Effector memory CD8-positive, alpha-beta T cell (primary cell): ENCODE measurements around the gene PPP1R16B.
"Not testable (repeated sequence)": the region's sequence is repeated elsewhere in the genome, so short reads cannot be mapped to it uniquely, and the experiment has no call there.

ENCODE experiments used
- ATAC-seq: fragments of 150-1000 bp; cut with Tn5 transposase; replicated peaks from 2 replicates; pipeline ENCODE4 v1.10.0; 2021; ENCODE audit warnings: mild to moderate bottlenecking, moderate library complexity
- DNase-seq, 3 experiments: peaks; one replicate each; pipeline ENCODE4 v3.0.0; 2021
- H3K27ac Mint-ChIP-seq, 2 donors: one replicate each; pipeline ENCODE4 v1.8.0; 2022; ENCODE audit warnings: mild to moderate bottlenecking in 2 of 2, mixed read lengths in 2 of 2, moderate library complexity in 2 of 2
- H3K27me3 Mint-ChIP-seq, 2 donors: one replicate each; pipeline ENCODE4 v1.8.0; 2022; ENCODE audit warnings: mixed read lengths in 2 of 2
- H3K36me3 Mint-ChIP-seq: one replicate; pipeline ENCODE4 v1.8.0; 2022; ENCODE audit warnings: mild to moderate bottlenecking, moderate library complexity, mixed read lengths; ENCODE audit not compliant: insufficient read depth
- H3K4me1 Mint-ChIP-seq, 2 donors: one replicate each; pipeline ENCODE4 v1.8.0; 2022; ENCODE audit warnings: low read depth in 2 of 2, mixed read lengths in 2 of 2
- H3K4me3 Mint-ChIP-seq, 2 donors: one replicate each; pipeline ENCODE4 v1.8.0; 2022; ENCODE audit warnings: mild to moderate bottlenecking in 2 of 2, mixed read lengths in 2 of 2, moderate library complexity in 2 of 2
- H3K9me3 Mint-ChIP-seq, 2 donors: one replicate each; pipeline ENCODE4 v1.8.0; 2022; ENCODE audit warnings: mixed read lengths in 2 of 2

PPP1R16B gene

DNA sequence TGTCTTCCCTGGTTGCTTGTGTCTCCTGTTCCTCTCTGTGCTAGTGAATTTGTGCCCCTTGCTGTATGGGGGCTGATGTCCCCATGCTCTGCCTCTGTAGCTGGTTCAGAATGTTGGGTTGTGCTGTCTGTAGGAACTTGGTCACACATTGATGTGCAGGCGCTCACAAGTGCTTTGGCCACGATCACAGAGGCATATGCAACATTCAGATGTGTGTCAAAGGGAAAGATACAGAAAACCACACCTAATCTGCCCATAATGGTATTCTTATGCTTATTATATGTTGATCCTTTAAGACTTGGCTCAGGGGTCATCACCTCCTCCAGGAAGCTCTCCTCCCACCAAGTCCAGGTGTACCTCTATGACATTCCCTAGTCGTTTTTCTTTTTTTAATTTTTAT, 139.5 kb downstream of the PPP1R16B start:
- Mint-ChIP-seq H3K27me3 (no peaks in the 10 kb centered on the region), H3K4me3 (no peak overlapping the region), H3K9me3 (no peaks in the 10 kb centered on the region), H3K27ac (no peak overlapping the region), H3K4me1 (no peaks in the 10 kb centered on the region), H3K36me3 (peaks cover 3% of the 10 kb centered on the region)
- ATAC-seq (no peak), DNase-seq (no peak)

DNA sequence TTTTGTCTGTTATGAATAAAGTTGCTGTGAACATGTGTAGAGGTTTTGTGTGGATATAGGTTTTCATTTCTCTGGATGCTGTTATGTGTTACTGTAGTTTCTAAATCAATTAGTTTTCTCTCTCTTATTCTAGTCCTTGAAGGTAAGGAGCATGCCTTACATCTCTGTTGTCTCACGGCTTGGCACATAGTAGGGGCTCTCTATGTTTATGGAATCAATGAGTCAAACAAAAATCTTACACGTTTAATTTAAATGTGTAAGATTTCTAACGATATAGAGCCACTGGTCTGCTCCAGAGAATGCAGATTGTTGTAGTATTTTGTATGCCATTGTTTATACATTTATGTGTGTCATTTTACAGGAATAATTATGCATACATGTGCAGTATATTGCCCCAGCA, 141.3 kb downstream of the PPP1R16B start:
- Mint-ChIP-seq H3K36me3 (peaks cover 3% of the 10 kb centered on the region), H3K4me3 (no peak overlapping the region), H3K9me3 (no peaks in the 10 kb centered on the region), H3K4me1 (no peaks in the 10 kb centered on the region), H3K27ac (no peak overlapping the region), H3K27me3 (no peaks in the 10 kb centered on the region)
- DNase-seq, result no peak
- no peak for ATAC-seq

DNA sequence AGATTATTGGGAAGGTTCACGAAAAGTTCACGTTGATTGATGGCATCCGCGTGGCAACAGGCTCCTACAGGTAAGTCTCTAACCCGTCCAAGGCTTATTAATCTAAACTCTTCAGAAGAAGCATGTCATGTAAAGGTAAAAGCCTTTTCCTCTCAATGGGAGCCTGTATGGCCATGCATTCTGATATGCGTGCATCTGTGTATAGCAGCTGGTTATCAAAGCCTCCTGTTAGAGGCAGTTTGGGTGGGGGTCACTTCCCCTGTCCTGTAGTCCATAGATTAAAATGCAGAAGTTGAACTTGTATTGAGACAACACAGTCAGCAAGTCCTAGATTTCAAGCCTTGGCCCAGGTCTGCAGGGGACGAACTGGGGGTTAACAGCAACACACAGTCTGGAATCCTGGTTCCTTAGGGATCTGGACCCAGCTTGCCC, 142.4 kb downstream of the PPP1R16B start:
- DNase-seq (no peak), ATAC-seq (no peak)
- no peaks in the 10 kb centered on the region for H3K4me1 Mint-ChIP-seq
- H3K4me3 Mint-ChIP-seq, result no peak overlapping the region
- H3K36me3 Mint-ChIP-seq, result peaks cover 3% of the 10 kb centered on the region
- no peaks in the 10 kb centered on the region for H3K9me3 Mint-ChIP-seq
- no peak overlapping the region for H3K27ac Mint-ChIP-seq
- H3K27me3 Mint-ChIP-seq, result no peaks in the 10 kb centered on the region

DNA sequence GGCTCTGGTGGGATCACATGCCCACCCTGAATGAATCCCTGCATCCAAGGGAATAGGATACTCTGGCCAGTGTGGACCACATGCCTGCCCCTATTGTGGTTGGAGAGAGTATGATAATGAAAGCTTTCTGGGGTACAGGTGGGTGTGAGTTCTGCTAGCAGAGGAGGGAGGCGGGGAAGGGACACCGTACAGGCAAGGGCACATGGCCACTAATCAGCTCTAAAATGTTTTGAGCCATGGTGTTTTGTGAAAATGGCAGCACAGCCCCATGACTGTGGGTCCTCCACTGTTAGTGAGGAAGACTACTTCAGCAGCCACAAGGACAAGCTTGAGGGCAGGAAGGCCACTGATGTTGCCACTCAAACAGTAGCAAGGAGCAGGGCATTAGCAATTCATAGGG, 144.8 kb downstream of the PPP1R16B start:
- no peak for ATAC-seq
- Mint-ChIP-seq H3K9me3 (no peaks in the 10 kb centered on the region), H3K4me3 (no peak overlapping the region), H3K36me3 (no peaks in the 10 kb centered on the region), H3K27me3 (no peaks in the 10 kb centered on the region), H3K27ac (no peak overlapping the region), H3K4me1 (no peaks in the 10 kb centered on the region)
- no peak for DNase-seq

DNA sequence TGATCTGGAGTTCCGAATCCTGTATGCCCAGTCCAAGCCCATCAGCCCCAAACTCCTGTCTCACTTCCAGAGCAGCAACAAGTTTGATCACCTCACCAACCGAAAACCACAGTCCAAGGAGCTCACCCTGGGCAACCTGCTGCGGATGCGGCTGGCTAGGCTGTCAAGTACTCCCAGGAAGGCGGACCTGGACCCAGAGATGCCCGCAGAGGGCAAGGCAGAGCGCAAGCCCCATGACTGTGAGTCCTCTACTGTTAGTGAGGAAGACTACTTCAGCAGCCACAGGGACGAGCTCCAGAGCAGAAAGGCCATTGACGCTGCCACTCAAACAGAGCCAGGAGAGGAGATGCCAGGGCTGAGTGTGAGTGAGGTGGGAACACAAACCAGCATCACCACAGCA, 146.1 kb downstream of the PPP1R16B start:
- Mint-ChIP-seq H3K27me3 (no peaks in the 10 kb centered on the region), H3K27ac (no peak overlapping the region), H3K9me3 (no peaks in the 10 kb centered on the region), H3K4me1 (no peaks in the 10 kb centered on the region), H3K36me3 (no peaks in the 10 kb centered on the region), H3K4me3 (no peak overlapping the region)
- ATAC-seq (no peak), DNase-seq (no peak)

DNA sequence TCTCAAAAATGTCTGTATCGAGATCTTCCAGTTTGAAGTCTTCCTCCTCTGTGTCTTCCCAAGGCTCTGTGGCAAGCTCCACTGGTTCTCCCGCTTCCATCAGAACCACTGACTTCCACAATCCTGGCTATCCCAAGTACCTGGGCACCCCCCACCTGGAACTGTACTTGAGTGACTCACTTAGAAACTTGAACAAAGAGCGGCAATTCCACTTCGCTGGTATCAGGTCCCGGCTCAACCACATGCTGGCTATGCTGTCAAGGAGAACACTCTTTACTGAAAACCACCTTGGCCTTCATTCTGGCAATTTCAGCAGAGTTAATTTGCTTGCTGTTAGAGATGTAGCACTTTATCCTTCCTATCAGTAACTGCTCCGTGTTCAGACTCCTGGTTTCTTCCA, 146.7 kb downstream of the PPP1R16B start:
- Mint-ChIP-seq H3K4me1 (no peaks in the 10 kb centered on the region), H3K27me3 (no peaks in the 10 kb centered on the region), H3K9me3 (no peaks in the 10 kb centered on the region), H3K27ac (no peak overlapping the region), H3K4me3 (no peak overlapping the region), H3K36me3 (no peaks in the 10 kb centered on the region)
- ATAC-seq (no peak), DNase-seq (no peak)

DNA sequence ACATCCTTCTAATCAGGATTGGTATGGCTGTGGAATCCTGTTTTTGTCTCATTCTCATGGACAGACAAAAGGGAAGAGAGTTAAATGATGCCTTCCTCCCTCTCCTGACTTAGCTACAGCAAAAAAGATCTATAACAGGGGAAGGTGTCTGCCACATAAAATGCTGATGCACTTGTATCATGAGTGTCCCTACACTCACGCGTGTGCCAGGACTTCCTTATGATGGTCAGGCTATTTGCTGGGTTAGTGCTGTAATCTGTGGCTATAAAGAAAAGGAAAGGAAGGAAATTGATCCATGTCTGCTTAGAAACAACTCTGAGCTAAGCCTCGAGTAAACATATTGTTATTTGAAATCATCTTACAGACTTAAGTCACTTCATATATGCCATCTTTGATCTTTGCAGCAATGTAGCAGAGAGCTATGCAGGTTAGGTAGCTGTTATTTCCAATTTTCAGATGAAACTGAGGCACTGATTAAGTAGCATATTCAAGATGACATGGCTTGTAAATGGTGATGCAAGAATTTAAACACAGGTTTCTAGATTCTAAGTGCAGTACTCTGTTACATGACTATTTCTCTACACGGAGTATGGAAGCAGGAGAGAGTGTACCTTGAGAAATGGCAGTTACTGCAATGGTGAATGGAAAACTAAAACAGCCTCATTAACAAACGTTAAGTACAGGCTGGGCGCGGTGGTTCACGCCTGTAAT, 148.3 kb downstream of the PPP1R16B start:
- H3K4me1 Mint-ChIP-seq, result no peaks in the 10 kb centered on the region
- no peaks in the 10 kb centered on the region for H3K9me3 Mint-ChIP-seq
- H3K4me3 Mint-ChIP-seq, result no peak overlapping the region
- ATAC-seq (no peak), DNase-seq (no peak)
- H3K36me3 Mint-ChIP-seq, result no peaks in the 10 kb centered on the region
- H3K27me3 Mint-ChIP-seq, result no peaks in the 10 kb centered on the region
- no peak overlapping the region for H3K27ac Mint-ChIP-seq

DNA sequence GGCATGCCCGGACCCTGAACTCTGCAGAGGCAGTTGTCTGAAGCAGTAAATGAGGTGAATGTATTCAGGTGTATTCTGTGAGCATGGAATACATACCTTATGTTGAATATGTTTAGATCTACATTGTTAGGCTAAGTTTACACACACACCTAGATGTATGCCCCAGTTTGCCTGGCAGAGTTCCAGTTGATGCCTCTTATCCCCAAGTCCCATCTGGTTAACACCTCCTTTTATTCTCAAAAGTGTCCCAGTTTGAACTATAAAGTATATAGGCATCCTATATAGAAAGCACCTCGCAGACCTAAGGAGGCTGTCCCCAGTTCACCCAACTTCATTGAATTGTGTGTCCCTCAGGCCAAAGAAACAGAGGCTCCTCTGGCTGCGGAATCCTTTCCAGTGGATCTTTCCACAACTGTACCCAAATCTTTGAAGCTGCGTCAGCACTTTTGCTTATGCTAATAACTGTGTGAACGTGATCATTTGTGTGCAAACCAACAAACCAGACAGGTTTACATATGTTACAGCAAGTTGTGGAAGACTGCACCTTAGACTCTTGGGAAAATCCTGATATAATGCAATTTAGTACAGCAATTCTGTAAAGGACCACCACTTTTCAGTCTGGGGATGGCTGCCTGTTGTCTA, 151.9 kb downstream of the PPP1R16B start:
- ATAC-seq (no peak), DNase-seq (no peak)
- peaks cover 5% of the 10 kb centered on the region for H3K36me3 Mint-ChIP-seq
- H3K27me3 Mint-ChIP-seq, result no peaks in the 10 kb centered on the region
- no peak overlapping the region for H3K27ac Mint-ChIP-seq
- peaks cover 8 to 9% of the 10 kb centered on the region in 2 donors for H3K4me1 Mint-ChIP-seq
- H3K4me3 Mint-ChIP-seq, result no peak overlapping the region
- H3K9me3 Mint-ChIP-seq, result peaks cover 0 to 2% of the 10 kb centered on the region in 2 donors

DNA sequence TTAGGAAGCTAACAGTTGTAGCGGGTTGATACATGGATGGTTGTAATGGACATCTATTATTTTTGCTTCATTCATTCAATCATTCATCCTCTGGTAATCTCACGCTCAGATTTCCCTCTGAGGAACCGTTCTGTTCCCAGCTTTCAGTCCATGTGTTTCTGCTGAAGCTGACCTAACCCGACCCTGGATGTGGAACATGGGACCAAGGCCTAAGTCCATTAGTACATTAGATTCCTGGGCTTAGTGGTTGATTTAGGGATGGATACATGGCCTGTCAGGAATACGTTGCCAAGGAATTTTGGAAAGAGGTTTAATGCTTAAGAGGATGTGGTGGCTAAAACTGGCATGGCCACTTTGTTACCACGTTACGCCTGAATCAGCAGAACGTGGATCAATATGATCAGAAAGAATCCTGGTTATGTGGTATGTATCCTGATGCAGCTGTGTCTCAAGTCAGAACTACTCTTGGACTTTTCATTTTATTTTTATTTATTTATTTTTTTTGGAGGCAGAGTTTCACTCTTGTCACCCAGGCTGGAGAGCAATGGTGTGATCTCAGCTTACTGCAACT, 152.5 kb downstream of the PPP1R16B start:
- Mint-ChIP-seq H3K36me3 (peaks cover 5% of the 10 kb centered on the region), H3K27ac (no peak overlapping the region), H3K4me1 (peaks cover 11 to 13% of the 10 kb centered on the region in 2 donors), H3K9me3 (peaks cover 0 to 2% of the 10 kb centered on the region in 2 donors), H3K27me3 (no peaks in the 10 kb centered on the region), H3K4me3 (no peak overlapping the region)
- no peak for ATAC-seq
- DNase-seq, result no peak

DNA sequence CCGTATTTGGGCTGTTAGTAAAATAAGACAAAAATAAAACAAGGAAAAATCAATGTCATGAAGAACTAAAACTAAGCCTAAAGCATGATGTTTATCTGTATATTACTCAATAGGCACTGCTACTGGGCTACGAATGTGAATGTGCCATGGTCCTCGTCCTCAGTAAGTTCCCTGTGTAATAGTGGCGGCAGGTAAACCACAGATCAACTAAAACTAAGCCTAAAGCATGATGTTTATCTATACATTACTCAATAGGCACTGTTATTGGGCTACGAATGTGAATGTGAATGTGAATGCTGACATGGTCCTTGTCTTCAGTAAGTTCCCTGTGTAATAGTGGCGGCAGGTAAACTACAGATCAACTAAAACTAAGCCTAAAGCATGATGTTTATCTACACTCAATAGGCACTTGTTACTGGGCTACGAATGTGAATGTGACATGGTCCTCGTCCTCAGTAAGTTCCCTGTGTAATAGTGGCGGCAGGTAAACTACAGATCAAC, 154.7 kb downstream of the PPP1R16B start:
- H3K4me3 Mint-ChIP-seq, H3K36me3 Mint-ChIP-seq, H3K27me3 Mint-ChIP-seq, H3K9me3 Mint-ChIP-seq, DNase-seq, H3K27ac Mint-ChIP-seq, ATAC-seq: not testable (repeated sequence)
- peaks cover 13 to 18% of the 10 kb centered on the region in 2 donors for H3K4me1 Mint-ChIP-seq

DNA sequence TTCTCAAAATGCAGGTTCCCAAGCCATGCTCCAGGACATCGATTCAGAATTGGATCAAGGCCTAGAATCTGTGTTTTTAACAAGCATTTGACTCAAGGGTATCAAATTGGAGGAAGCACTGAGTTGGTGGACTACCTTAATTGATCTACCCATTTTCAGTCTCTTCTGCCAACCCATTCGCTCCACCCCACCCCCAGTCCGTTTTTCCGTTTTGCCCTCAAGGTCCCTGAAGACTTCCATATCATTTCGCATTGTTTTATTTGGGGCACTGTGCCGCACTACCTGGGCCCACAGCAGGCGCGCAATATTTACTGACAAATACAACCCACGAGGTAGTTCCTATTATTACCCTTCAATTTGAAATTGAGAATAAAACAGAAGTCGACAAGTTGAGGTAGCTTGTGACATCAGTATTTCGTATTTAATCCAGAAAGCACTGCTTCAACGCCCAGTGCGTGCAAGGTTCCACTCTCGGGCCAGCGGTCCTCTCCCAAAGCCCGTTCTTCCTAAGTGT, 156.1 kb downstream of the PPP1R16B start:
- no peak for DNase-seq
- Mint-ChIP-seq H3K9me3 (peaks cover 0 to 2% of the 10 kb centered on the region in 2 donors), H3K27me3 (no peaks in the 10 kb centered on the region), H3K4me1 (peaks cover 13 to 18% of the 10 kb centered on the region in 2 donors), H3K4me3 (peak overlapping the region; percentile 89 to 95), H3K27ac (peak overlapping the region; percentile 92 to 95), H3K36me3 (peaks cover 5% of the 10 kb centered on the region)
- ATAC-seq, result no peak

DNA sequence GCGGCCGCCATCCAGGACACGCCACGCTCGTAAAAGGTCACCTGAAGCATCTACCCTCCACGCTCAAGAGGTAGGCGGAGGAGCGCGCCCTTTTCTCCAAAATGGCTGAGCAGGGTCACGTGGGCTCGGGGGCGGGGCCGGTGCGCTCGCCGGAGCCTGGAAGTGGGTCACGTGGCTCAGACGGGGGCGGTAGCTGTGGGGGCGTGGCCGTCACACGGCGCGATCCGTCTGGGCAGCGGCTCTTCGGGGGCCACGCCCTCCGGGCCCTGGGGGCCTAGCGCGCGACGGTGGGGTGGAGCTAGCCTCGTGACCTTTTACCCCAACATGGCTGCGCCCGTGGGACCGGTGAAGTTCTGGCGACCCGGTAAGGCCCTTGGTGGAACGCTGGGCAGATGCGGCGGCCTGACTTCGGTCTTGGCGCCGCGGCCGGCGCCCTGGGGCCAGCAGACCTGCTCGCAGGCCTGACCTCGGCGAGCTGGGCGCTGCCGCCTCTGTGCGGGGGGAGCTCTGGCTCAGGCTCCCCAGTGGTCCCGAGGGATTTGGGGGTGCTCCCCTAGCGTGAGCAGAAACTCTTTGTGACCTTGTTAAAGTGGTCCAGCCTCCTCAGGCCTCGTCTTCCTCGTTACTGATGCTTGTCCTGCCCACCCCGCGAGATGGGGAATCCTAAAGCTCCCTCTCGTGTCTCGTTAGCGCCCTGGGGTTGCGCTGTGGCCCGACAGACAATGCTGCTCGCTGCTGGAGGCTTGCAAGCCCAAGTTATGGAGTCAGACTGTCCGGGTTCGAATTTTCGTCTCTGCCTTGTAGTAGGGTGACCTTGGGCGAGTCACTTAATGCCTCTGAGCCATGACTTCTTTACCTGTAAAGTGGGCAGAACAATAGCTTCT, 156.8 kb downstream of the PPP1R16B start, which contains the start of gene DHX35:
TSS of gene DHX35 (plus strand) at position 301 of the 884 bp plus-strand sequence. CDS start at position 325, 24 bp downstream.
- peak; percentile 98 to 99 (median 99) for DNase-seq
- peak; percentile 98 for ATAC-seq
- H3K27ac Mint-ChIP-seq, result peak within 1 kb of the TSS; percentile 92 to 95
- no peaks in the 10 kb centered on the region for H3K27me3 Mint-ChIP-seq
- H3K4me1 Mint-ChIP-seq, result peaks cover 13 to 18% of the 10 kb centered on the region in 2 donors
- peaks cover 5% of the 10 kb centered on the region for H3K36me3 Mint-ChIP-seq
- H3K9me3 Mint-ChIP-seq, result peaks cover 0 to 2% of the 10 kb centered on the region in 2 donors
- peak within 1 kb of the TSS; percentile 89 to 95 for H3K4me3 Mint-ChIP-seq

DNA sequence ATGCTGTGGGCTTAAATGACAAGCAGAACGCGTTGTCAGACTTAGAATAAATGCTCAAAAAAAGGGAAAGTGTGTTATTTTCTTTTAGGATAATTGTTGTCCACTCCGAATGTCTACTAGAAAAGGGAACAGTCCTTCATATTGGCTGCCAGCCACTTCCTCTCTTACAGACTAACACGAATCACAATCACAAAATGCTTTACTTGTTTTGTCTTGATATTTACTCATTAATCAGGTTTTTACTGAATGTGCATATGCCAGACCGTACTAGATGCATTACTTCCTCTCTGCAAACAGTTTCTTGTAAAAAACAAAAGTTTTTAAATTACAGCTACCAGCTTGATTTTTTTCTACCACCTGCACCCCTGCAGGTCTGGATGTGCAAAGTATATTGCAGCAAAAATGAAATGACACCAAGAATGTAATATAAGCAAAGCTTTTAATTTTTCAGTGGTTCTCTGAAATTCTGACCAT, 157.5 kb downstream of the PPP1R16B start:
- ATAC-seq (no peak), DNase-seq (no peak)
- Mint-ChIP-seq H3K4me1 (peaks cover 13 to 18% of the 10 kb centered on the region in 2 donors), H3K36me3 (peaks cover 5% of the 10 kb centered on the region), H3K9me3 (peaks cover 0 to 2% of the 10 kb centered on the region in 2 donors), H3K27ac (peak overlapping the region; percentile 92 to 95), H3K27me3 (no peaks in the 10 kb centered on the region), H3K4me3 (peak overlapping the region; percentile 89 to 95)
